ENCODE measurements around the gene IFITM5. TPM values are rescaled to one million over a fixed set of nuclear protein-coding genes. Genes with fewer than 3 reads are reported as not detected.
A peak's percentile ranks its signal among the peaks of the same experiment; 100 is the strongest.
"Not testable (repeated sequence)": the region's sequence is repeated elsewhere in the genome, so short reads cannot be mapped to it uniquely, and the experiment has no call there.

IFITM5 gene
- total RNA-seq, 2 donors from 2014 or later, result not detected

DNA sequence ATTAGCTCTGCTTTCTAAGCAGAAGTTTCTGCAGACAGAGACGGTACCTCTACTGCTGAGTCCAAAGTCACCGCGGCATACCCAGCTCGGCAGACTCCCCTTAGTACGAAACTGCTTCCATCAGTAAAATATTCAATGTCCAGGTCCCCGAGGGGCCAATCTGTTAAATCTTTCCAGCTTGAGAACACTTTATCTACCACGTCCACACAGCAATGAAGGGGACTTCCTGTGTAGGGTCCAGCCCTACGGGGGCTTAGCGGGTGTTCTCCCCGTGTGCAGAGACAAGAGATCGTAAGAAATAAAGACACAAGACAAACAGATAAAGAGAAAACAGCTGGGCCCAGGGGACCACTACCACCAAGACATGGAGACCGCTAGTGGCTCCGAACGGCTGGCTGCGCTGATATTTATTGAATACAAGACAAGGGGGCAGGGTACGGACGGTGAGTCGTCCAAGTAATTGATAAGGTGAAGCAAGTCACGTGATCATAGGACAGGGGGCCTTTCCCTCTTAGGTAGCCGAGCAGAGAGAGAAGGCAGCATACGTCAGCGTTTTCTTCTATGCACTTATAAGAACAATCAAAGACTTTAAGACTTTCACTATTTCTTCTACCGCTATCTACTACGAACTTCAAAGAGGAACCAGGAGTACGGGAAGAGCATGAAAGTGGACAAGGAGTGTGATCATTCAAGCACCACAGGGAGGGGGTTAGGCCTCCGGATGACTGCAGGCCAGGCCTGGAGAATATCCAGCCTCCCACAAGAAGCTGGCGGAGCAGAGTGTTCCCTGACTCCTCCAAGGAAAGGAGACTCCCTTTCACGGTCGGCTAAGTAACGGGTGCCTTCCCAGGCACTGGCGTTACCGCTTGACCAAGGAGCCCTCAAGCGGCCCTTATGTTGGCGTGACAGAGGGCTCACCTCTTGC is 25.5 kb upstream of the IFITM5 start:
- not testable (repeated sequence) for H3K27me3 Mint-ChIP-seq; ATAC-seq; DNase-seq; H3K9me3 ChIP-seq (ENCODE audit: control insufficient read depth, low read length, poor library complexity, severe bottlenecking); H3K36me3 Mint-ChIP-seq (ENCODE audit: low read depth)
- H3K4me3 Mint-ChIP-seq, result peak overlapping the region; percentile 75
- peak overlapping the region; percentile 54 for H3K27ac Mint-ChIP-seq
- peaks cover 37% of the 10 kb centered on the region for H3K4me1 Mint-ChIP-seq

DNA sequence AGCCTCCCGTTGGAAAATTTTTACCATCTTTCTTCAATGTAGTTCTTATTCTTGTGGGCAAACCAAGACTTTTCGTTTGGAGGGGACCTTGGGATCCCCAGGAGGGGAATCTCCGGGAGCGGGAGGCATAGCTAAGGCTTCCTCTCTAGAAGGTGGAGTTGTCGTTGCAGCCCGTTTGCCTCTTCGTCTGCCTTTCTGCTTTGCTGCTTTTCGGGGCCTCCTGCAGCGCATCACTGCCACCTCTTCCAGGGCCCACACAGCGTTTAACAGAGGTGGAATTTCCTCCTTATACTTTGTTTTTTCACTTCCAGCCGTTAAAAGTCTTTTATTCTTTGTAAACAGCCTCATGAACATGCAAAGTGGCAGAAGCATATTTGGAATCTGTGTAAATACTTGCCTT is 24.8 kb upstream of the IFITM5 start:
- Mint-ChIP-seq H3K27ac (peak overlapping the region; percentile 54), H3K36me3 (ENCODE audit: low read depth) (no peaks in the 10 kb centered on the region), H3K4me1 (peaks cover 34% of the 10 kb centered on the region), H3K27me3 (no peaks in the 10 kb centered on the region), H3K4me3 (peak overlapping the region; percentile 75)
- H3K9me3 ChIP-seq (ENCODE audit: control insufficient read depth, low read length, poor library complexity, severe bottlenecking), result no peaks in the 10 kb centered on the region
- DNase-seq (no peak), ATAC-seq (no peak)

DNA sequence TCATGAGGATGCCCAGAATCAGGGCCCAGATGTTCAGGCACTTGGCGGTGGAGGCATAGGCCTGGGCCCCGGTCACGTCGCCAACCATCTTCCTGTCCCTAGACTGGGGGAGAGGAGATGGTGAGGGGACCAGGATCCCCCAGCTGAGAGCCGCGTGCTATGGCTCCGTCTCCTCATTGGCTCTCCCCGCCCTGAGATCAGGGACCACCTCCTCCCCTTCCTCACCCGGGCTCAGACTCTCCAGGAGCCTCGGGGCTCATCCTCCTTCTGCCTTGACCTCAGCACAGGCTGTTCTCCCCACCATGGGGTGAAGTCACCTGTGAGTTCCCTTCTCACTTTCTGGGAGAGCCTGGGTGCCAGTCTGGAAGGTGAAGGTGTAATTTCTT is 20.6 kb upstream of the IFITM5 start:
- peak overlapping the region; percentile 80 for H3K27ac Mint-ChIP-seq
- not testable (repeated sequence) for ATAC-seq
- peak overlapping the region; percentile 83 for H3K4me3 Mint-ChIP-seq

DNA sequence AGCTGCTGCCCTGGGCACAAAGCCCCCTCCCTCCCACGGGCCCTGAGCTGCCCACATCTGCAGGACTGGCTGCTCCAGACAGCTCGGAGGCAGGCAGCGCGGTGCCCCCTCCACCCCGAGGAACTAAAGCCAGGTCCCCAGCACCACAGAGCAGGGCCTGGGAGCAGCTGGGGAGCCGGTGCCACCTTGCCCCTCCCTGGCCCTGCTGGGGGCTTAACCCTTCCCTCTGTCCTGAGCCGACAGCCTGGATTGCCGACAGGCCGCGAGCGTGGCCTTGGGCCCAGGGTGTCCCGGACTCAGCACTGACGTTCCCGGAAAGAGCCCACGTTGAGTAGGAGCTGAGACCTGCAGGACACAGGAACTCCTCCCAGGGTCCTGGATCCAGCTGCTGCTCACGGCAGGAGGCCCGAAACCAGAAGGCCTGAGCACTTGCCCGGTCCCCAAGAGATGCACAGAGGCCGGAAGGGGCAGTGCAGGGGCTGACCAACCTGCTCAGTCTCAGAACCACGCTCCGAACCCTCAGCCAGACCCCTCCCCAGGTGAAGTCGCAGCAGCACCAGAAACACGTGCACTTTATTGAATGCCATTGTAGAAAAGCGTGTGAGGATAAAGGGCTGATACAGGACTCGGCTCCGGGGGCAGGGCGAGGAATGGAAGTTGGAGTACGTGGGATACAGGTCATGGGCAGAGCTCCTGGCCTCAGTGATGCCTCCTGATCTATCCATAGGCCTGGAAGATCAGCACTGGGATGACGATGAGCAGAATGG is 20.0 kb upstream of the IFITM5 start:
- H3K9me3 ChIP-seq (ENCODE audit: control insufficient read depth, low read length, poor library complexity, severe bottlenecking); ATAC-seq; H3K27me3 Mint-ChIP-seq; DNase-seq; H3K36me3 Mint-ChIP-seq (ENCODE audit: low read depth): not testable (repeated sequence)
- peak overlapping the region; percentile 83 for H3K4me3 Mint-ChIP-seq
- H3K27ac Mint-ChIP-seq, result peak overlapping the region; percentile 80
- peaks cover 29% of the 10 kb centered on the region for H3K4me1 Mint-ChIP-seq

More for the DNA sequence above, 20.6 kb upstream of the IFITM5 start:
- not testable (repeated sequence) for H3K27me3 Mint-ChIP-seq; DNase-seq; H3K9me3 ChIP-seq (ENCODE audit: control insufficient read depth, low read length, poor library complexity, severe bottlenecking); H3K36me3 Mint-ChIP-seq (ENCODE audit: low read depth)
- peaks cover 32% of the 10 kb centered on the region for H3K4me1 Mint-ChIP-seq

DNA sequence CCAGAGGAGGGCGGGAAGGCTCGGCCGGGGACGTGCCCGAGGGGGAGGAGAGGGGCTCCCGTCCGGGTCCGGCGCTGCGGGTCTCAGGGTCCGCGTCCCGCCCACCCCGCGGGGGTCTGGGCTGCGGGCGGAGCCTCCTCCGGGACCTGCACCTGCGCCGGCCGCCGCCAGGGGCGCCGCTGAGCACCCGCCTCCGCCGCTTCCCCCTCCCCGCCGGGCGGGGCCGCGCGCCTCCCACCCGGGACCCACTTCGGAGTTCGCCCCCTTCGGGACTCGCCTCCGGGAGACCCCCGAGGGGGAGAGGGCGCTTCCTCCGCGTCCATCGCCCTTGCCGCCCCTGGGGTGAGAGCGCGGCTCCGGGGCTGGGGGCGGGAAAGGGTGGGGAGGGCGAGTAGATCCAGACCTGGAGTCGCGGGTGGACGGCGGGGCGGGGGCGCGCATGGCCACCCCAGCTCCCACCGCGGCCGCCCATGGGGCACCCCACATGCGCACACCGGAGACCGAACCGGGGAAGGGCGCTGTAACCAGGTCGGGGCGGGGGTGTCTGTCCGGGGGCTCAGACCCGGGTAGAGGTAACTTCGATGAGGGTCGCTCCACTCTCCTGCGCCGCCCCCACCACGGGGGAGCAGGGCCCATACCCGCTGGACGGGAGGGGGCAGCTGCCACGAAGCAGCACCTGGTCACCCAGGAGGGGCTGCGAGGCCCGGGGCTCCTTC is 19.2 kb upstream of the IFITM5 start:
- H3K36me3 Mint-ChIP-seq (ENCODE audit: low read depth); H3K27ac Mint-ChIP-seq; H3K9me3 ChIP-seq (ENCODE audit: control insufficient read depth, low read length, poor library complexity, severe bottlenecking); H3K27me3 Mint-ChIP-seq; DNase-seq: not testable (repeated sequence)
- ATAC-seq, result peak; percentile 54
- Mint-ChIP-seq H3K4me3 (peak overlapping the region; percentile 83), H3K4me1 (peaks cover 35% of the 10 kb centered on the region)

DNA sequence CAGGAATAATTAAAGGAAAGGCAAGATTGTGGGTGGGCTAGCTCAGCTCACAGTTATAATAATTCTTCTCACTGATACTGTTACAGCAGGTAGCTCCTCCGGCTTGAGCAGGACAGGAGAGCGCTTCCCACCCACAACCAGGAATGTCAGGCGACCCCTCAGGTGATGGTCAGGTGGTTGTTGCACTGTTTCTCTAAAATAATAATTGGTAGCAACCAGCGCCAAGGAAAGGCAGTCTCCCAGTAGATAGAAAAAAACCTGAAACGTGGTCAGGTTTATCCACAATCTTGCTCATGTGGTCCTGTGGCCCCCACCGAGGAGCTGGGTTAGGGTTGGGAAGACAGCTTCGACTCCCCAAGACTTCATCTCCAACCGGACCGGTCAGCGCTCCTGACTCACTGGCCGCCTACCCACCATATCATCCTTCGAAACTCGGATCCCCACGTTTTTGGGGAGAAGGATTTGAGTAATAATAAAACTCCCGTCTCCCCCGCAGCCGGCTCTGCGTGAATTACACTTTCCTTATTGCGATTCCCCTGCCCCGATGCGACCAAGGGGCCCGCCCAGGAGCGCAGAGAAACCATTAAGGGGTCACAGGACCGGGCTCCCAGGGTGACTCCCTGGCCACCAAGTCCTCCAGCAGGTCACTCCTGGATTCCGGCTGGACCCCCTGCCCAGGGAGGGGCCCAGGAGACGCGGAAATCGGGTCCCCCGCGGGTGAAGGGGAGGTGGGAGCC is 18.5 kb upstream of the IFITM5 start:
- not testable (repeated sequence) for H3K9me3 ChIP-seq (ENCODE audit: control insufficient read depth, low read length, poor library complexity, severe bottlenecking); H3K27me3 Mint-ChIP-seq; H3K36me3 Mint-ChIP-seq (ENCODE audit: low read depth); DNase-seq; ATAC-seq
- Mint-ChIP-seq H3K4me1 (peaks cover 42% of the 10 kb centered on the region), H3K4me3 (peak overlapping the region; percentile 91), H3K27ac (peak overlapping the region; percentile 98)

DNA sequence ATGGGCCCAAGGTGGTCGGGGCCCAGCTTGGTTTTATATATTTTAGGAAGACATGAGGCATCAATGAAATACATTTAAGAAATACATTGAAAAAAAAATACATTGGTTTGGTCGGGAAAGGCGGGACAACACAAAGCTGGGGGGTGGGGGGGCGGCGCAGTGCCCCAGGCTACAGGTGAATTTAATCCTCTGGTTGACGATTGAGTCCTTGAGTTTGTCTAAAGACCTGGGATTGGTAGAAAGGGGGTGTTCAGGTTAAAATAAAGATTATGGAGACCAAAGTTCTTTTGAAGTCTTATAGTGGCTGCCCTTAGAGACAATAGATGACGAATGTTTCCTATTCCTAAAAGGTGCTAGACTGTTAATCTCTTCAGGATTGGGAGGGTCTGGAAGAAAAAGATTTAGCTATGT is 17.6 kb upstream of the IFITM5 start:
- no peaks in the 10 kb centered on the region for H3K9me3 ChIP-seq (ENCODE audit: control insufficient read depth, low read length, poor library complexity, severe bottlenecking)
- Mint-ChIP-seq H3K27me3 (no peaks in the 10 kb centered on the region), H3K4me3 (peak overlapping the region; percentile 91), H3K36me3 (ENCODE audit: low read depth) (peaks cover 7% of the 10 kb centered on the region), H3K27ac (peak overlapping the region; percentile 98), H3K4me1 (peaks cover 47% of the 10 kb centered on the region)
- ATAC-seq (no peak), DNase-seq (no peak)

DNA sequence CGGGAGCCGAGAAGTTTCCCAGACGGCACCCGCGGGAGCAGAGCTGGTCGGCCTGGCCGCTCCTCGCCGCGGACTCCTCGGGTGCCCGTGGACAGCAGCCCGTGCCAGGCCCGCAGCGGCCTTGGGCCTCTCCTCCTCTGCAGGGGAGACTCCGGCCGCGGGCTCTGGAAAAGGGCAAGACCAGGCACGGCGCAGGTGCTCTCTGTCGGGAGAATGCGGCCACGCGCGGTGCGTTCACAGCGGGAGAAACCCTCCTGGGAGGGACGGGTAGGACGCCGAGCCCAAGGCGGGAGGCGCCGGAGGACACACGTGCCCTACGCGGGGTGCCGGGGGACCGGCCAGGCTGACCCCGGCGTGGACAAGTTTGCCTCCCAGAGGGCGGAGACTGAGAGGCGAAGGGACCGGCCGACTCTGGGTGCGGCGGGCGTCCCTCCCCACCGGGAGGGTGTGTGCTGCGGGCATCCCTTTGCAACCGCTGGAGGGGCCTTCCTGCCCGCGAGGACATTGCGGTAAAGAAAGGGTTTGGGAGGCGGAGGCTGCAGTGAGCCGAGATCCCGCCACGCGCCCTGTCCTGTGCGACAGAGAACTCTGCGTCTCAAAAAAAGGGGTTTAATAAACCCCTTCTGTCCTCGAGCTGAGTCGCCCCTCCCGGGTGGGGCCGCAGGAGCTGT is 16.8 kb upstream of the IFITM5 start:
- peaks cover 7% of the 10 kb centered on the region for H3K36me3 Mint-ChIP-seq (ENCODE audit: low read depth)

DNA sequence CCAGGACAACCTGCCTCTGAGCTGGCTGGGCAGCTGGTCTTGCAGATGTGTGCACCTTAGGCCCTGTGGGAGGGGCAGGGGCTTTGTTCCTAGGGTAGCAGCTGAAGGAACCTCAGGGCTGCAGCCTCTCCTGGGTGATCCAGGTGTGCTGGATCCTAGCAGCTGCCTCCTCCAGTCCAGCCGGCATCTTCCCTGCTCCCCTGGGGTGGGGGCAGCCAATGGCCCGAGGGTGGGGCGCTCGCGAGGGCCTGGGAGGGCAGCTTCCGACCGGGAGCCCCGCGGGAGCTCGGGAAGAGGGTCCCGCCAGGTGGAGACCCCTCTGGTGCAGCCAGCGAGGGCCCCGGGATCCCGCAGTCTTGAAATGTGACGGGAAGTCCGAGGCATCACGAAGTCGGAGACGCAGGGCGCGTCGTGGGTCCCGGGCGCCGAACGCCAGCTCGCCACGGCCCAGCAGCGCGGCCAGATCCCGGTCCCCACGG is 16.2 kb upstream of the IFITM5 start:
- H3K4me3 Mint-ChIP-seq, result peak overlapping the region; percentile 99
- H3K9me3 ChIP-seq (ENCODE audit: control insufficient read depth, low read length, poor library complexity, severe bottlenecking), result no peaks in the 10 kb centered on the region
- peaks cover 7% of the 10 kb centered on the region for H3K36me3 Mint-ChIP-seq (ENCODE audit: low read depth)
- H3K27me3 Mint-ChIP-seq, result no peaks in the 10 kb centered on the region
- DNase-seq, result no peak
- peaks cover 46% of the 10 kb centered on the region for H3K4me1 Mint-ChIP-seq
- no peak for ATAC-seq
- H3K27ac Mint-ChIP-seq, result peak overlapping the region; percentile 98

More for the DNA sequence above, 16.8 kb upstream of the IFITM5 start:
- ATAC-seq (no peak), DNase-seq (peak in 1 of 3 donors; percentile 23)
- Mint-ChIP-seq H3K4me1 (peaks cover 48% of the 10 kb centered on the region), H3K27me3 (no peaks in the 10 kb centered on the region), H3K27ac (peak overlapping the region; percentile 98), H3K4me3 (peak overlapping the region; percentile 91)
- H3K9me3 ChIP-seq (ENCODE audit: control insufficient read depth, low read length, poor library complexity, severe bottlenecking), result no peaks in the 10 kb centered on the region

DNA sequence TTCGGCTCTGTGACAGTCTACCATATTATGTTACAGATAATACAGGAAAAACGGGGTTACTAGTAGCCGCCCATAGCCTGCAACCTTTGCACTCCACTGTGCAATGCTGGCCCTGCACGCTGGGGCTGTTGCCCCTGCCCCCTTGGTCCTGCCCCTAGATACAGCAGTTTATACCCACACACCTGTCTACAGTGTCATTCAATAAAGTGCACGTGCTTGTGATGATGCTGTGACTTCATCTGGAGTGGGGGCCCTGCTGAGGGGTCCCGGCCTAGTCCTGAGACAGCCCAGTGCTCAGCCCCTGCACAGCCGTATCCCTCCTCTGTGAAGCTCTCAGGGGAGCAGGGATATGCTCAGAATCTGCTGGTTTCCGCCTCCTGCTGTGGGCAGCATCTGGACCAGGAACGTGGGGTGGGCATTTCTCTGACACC is 15.7 kb upstream of the IFITM5 start:
- no peak for ATAC-seq
- no peaks in the 10 kb centered on the region for H3K27me3 Mint-ChIP-seq

DNA sequence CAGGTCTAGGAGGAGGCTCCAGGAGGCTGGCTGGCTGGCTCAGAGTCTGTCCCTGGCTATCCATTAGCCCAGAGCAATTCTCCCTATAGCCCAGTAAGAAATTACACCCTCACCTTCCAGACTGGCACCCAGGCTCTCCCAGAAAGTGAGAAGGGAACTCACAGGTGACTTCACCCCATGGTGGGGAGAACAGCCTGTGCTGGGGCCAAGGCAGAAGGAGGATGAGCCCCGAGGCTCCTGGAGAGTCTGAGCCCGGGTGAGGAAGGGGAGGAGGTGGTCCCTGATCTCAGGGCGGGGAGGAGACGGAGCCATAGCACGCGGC is 15.2 kb upstream of the IFITM5 start:
- H3K27me3 Mint-ChIP-seq; H3K9me3 ChIP-seq (ENCODE audit: control insufficient read depth, low read length, poor library complexity, severe bottlenecking); H3K36me3 Mint-ChIP-seq (ENCODE audit: low read depth); DNase-seq: not testable (repeated sequence)
- ATAC-seq, result peak; percentile 1
- H3K4me3 Mint-ChIP-seq, result peak overlapping the region; percentile 99
- peaks cover 44% of the 10 kb centered on the region for H3K4me1 Mint-ChIP-seq
- peak overlapping the region; percentile 98 for H3K27ac Mint-ChIP-seq

More for the DNA sequence above, 15.7 kb upstream of the IFITM5 start:
- peak in 1 of 3 donors; percentile 10 for DNase-seq
- H3K9me3 ChIP-seq (ENCODE audit: control insufficient read depth, low read length, poor library complexity, severe bottlenecking), result no peaks in the 10 kb centered on the region
- Mint-ChIP-seq H3K27ac (peak overlapping the region; percentile 98), H3K4me3 (peak overlapping the region; percentile 99), H3K36me3 (ENCODE audit: low read depth) (peaks cover 7% of the 10 kb centered on the region), H3K4me1 (peaks cover 42% of the 10 kb centered on the region)

All from T-helper 17 cell (primary cell).